NCI-H2029 treated with DMSO at 0.1 percent for 48 hours (cell line): ENCODE data around the gene GPSM1.

Source experiments
- DNase-seq: peaks from one replicate; lab custom pipeline; 2025; lab: John Stamatoyannopoulos, UW

GPSM1 gene

DNA sequence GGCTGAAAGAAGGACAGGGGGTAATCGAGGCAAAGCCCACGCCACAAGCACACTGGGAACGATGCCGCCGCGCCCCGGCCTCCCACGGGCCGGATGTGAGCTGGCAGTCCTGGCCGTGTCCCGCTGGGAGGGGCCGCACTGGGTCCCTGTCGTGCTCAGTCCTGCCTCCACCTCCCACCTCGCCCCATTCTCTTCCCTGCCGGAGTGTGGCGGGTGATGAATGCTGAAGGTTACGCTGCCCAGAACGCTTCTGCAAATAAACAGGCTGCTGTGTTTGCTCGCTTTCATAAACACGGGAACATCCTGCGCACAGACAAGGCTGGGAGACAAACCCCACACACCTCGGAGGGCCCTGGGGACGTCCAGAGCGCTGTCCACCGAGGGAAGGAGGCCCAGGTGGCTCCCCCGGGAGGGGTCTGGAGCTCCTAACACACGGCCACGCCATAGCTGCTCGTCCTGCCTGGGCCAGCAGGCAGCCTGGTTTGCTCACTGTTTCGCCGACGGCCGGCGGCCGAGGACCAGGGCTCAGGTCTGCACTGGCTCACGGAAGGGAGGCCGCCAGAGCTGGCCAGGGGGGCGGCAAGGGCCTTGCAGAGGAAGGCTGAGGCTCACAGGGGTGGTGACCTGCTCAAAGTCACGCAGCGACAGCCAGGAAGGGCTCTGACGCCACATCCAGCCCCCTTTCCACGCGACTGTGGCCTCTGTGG is 33.9 kb downstream of the GPSM1 start:
- no peak for DNase-seq

DNA sequence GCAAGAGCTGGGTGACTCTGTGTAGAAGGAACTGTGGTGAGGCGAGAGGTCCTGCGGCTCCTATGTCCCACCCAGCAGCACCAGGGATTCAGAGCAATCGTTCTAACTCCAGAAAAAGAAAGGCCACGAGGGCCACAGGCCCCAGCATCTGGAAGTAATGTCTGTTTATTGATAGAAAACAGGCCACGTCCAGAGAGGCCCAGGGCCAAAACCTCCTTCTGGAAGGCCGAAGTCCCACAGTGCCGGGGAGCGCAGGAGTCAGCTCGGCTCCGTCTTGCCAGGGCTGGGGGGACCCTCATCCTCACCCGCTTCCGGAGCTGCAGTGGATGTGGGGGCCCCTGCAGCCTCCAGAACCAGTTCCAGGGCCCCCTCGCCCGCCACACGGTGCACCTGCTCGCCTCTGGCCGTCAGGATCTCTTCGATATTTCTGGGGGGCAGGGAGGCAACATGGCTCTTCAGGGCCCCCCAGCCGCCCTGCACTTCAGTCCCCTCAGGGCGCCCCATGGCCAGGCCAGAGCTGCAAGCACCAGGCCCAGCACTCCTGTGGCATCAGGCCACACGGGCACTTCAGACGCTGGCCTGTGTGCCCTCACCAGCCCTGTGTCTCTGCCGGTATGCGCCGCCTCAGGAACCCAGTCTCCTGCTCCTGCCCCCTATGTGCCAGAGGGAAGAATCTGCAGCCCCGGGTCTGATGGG is 34.6 kb downstream of the GPSM1 start:
- DNase-seq: no peak

DNA sequence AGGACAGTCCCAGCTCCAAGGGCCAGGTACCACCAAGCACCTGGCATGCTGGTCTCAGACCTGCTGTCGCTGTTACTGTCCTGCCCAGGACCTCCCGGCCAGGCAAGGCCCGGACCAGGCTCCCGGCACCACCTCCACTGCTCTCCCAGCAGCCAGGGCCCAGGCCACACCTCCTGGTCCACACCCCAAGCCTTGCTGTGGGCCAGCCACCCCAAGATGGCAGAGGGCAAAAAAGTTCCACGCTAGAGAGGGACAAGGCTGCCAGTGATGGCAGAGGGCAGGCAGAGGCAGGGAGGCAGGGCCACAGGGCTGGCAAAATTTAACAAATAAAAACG is 35.1 kb downstream of the GPSM1 start:
- no peak for DNase-seq

DNA sequence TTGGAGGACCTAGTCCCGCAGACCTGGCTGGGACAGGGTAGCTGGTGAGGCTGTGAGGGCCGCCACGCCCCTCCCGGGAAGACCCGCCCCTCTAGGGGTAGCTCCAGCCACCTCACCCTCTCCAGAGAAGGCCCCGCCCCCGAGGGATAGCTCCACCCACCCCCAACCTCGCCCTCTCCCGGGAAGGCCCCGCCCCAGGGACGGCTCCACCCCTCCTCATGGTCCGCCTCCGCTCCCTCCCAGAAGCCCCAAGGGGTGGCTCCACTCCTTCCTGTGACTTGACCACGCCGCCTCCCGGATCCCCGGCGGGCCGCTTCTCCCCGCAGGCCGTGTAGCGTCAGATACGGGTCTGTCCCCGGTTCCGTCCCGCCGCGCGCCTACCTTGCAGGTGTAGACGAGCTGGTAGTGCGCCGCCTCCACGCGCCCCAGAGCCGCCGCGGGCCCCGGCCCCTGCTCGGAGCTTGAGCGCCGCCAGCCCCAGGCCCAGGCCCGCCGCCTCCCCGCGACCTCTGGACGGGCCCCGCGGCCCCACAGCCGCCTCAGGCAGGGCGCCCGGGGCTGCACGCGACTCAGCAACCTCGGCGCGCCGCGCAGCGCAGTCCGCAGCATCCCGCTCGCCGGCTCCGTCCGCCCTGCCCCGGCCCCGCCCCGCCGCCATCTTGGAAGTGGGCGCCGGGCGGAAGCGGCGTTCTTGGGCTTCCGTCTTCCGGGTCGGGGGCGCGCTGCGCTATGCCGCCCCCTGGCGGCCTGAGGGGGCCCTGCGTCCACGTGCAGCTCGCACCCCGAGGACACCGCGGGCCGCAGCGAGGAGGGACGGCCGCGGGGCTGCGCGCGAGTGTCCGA is 36.0 kb downstream of the GPSM1 start, which contains the start of gene DNLZ:
Gene DNLZ, minus strand, starts transcription at position 639 of the 843 bp plus-strand sequence. Its CDS starts 30 bp downstream, at position 609.
- peak; percentile 80 for DNase-seq

DNA sequence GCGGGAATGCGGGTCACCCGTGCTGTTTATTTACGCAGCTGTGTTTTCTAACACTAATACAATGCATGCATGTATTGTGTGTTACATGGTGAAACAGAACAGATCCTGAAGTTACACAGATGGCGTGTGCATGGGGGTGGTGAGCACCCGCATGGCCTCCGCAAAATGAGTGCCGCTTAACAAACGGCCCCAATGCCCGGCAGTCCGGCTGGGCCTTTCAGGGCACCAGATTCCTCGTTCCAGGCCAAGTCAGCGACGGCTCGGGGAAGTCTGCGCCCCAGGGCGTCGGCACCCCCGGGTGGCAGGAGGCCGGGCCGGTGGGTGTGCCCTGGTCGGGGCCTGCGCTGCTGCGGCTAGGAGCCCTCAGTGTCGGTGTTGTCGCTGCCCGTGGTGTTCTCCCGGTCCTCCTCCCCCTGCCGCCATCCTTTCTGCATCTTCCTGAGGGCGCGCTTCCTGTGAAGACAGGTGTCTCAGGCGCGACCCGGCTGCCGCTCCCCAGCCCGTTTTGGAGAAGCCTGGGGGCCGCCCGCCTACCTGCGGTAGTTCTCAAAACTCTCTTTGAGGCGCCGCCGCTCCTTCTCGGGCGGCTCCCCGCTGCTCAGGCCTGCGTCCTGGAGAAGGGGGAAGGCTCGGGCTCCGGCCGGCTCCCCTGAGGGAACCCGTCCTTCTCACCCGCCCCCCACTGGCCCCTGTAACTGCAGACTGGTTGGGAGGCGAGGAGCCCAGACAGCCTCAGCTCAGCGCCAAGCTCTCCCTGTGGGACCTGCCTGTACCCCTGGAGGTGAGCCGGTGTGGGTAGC is 36.8 kb downstream of the GPSM1 start:
- no peak for DNase-seq

DNA sequence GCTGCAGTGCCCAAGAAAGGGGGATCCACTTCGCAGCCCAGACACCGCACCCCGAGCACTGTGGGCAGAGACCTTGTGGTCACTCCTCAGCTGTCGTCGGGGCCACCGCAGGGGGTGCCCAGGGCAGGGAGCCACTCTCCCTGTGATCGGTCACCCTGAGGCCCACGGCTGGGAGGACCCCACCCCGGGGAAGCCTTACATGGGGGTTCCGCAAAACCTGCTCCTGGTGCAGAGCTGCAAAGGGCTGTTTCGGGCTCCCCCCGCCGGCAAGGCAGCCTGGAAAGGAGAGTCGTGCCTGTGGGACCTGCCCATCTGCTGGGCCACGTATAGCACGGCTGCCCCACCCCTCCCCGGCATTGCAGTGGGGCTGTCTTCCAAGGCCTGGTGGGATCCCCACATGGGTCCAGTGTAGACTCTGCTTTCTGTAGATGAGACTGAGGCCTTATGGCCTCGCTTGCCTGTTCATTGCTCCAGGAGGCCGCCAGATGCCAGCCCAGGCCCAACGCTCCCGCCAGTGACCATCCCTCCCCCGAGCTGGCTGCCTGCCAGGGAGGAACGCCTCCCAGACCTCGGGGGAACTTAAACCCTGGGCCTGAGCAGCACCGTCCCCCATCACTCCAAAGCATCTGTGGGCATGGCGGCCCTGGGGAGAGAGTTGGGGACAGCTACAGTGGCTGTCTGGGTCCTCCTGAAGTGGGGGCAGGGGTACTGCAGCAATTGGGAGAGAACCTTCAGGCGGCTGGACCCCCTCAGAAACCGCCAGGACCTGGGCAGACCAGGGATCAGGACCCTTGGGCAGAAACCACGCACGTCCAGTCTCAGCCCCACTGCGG is 37.8 kb downstream of the GPSM1 start:
- no peak for DNase-seq

DNA sequence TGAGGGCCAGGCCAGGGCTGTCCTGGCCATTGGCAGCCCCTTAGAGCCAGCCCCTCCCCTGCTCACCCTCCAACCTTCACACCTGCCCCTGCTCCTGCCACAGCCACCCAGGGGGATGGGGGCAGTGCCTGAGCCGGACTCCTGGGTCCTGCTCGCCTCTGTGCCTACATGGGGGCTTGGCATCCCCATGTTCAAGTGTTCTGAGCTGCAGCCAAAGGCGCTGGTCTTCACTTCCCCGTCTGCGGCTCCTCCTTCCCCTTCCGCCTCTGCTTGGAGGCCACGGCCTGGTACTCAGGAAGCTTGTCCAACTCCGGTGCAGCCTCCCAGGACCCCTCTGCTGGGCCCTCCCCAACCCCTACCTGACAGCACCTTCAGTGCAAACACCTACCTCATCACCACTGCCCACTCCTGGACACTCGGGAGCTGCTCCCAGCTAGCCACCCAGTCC is 38.5 kb downstream of the GPSM1 start:
- no peak for DNase-seq

DNA sequence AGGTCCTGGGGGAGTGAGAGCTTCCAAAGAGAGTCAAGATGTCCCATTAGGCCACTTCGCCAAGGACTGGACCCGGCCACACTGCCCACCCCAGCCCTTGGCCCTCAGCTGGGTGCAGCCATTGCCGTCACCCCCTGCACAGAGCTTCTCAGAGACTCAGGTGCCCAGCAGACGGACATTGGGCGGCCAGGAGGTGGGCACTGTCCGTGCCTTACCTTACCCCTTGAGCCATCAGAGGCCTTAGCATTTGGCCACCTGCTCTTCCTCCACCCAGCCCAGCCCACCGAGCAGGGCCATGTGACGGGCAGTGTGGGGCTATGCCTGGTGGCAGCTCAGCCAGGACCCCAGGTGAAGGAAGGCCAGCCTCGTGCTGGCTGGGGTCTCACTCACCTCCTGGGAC is 39.5 kb downstream of the GPSM1 start:
- DNase-seq: no peak

DNA sequence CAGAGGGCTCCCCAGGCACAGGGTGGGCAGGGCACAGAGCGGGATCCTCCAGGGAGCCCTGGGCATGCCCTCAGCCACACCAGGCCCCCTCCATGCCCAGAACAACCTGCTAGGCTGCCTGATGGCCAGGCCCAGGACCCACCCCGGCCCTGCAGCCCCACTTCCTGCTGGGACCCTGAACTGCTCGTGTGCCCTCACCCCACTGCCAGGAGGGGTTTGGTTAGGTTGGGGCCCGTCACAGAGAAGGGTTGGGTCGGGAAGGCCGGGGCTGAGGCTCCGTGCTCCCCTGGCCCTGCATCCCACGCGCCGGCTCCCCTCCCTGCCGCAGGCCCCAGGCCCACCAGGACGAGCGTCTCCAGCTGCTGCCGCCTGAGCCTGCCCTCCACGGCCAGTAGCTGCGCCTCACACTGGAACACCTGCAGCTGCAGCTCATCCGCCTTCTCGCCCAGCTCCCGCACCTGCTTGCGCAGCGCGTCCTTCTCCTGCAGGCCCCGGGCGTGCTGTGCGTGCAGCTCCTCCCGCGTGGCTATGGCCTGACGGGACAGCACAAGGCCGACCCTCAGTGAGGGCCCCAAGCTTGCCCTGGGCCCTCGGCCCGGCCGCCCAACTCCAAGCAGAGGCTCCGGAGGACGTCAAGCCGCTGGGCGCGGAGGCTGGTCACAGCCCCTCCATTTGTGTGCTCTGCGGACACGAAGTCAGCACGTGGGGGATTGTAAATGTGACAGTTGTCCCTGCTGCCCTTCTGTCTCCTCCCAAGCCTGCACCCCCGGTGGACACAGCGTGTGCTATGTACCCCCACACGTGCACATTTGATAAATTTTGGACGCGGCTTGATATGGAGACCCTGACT is 40.2 kb downstream of the GPSM1 start:
- DNase-seq: no peak

DNA sequence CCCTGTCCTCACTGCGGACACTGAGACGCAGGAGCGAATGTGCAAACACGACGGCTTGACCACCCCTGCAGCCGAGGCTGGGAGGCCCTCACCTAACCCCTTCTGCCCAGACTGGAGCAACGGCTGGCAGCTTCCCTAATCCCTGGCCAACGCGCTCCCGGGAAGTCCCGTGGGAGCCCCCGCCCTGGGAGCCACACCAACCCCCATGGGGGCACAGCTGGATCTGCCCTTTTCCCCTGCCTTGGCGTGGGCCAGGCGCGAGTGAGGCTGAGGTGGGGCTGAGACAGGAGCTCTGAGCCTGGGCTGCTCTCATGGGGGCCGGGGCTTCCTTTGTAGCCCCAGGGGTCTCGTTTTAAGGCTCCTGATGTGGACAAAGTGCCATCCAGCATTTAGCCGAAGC is 40.9 kb downstream of the GPSM1 start:
- no peak for DNase-seq

DNA sequence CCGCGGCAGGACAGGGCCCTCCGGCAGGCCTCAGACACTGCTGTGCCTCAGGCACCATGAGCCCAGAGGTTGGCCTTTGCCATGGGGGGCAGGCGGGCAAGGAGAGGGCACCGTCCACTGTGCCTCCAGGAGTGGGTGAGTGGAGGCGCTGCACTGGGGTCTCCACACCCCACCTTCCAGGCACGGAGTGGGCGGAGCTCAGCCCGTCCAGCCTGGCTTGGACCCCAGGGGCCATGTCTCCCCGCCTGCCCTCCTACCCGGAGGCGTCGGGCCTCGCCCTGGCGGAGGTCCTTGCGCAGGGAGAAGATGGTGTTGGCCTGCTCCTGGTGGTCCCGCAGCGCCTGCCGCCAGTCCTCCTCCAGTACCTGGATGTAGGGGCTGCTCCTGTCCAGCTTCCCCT is 42.7 kb downstream of the GPSM1 start:
- no peak for DNase-seq

DNA sequence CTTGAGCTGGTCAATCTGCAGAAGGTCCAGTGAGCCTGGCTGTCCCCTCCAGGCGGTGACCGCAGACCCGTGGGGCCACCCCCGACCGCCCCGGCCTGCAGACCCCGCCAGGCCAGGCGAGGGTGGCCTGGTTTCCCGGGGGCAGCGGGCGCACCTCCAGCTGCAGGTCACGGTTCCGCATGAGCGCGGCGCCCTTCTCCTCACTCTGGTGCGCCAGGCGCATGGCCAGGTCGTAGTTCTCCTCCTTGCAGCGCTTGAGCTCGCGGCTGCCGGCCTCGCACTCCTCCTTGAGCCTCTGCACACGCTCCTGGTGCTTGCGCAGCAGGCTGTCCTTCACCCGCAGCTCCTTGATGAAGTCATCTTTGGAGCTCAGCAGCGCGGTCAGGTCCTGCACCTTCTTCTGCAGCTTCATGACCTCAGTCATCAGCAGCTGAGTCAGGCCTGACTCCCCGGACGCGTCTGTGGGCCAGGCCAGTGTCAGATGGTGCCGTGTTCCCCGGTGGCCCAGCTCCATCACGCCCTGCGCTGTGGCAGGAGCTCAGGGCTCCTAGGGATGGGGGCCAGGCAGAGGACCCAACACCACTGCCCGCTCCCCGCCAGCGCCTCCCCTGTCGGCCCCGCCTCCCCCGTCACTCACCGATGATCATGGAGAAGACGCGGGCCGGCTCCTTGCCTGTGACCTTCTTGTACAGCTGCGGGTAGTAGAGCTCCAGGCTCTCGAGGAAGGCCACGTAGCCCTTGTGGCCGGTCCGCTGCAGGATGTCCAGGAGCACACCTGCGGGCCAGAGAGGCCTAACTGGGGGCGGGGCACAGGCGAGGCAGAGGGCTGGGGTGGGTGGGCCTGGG is 43.6 kb downstream of the GPSM1 start:
- DNase-seq: no peak

DNA sequence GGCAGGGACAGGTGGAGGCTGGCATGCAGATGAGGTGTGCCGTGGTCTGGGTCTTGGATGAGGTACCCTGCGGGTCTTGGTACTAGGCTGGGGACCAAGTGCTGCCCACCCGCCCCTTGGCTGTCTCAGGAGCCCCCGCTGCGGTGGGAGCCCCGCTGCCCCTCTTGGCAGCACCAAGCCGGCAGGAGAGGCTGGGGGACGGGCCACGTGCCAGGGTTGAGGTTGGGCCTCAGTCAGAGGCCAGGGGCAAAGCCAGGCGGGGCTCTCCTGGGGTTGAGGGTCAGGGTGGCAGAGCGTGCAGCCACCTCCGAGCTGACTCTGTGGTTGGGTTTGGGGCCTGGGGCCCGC is 44.2 kb downstream of the GPSM1 start:
- no peak for DNase-seq

DNA sequence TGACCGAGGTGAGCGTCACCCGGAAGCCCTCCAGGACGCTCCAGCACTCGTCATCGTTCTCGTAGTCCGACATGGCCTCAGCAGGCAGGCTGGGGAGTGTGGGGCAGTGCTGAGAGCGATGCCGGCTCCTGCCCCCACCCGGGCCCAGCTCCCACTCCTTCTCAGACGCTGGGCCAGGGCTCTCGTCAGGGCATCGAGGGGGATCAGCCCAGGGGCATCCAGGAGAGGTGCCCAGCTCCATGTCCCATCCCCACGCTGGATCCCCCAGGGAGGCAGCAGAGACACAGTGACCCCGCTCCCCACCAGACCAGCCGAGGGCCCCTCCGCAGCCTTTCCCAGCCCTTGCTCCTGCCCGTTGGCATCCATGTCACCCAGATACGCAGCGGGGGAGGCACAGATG is 44.7 kb downstream of the GPSM1 start:
- DNase-seq: no peak

DNA sequence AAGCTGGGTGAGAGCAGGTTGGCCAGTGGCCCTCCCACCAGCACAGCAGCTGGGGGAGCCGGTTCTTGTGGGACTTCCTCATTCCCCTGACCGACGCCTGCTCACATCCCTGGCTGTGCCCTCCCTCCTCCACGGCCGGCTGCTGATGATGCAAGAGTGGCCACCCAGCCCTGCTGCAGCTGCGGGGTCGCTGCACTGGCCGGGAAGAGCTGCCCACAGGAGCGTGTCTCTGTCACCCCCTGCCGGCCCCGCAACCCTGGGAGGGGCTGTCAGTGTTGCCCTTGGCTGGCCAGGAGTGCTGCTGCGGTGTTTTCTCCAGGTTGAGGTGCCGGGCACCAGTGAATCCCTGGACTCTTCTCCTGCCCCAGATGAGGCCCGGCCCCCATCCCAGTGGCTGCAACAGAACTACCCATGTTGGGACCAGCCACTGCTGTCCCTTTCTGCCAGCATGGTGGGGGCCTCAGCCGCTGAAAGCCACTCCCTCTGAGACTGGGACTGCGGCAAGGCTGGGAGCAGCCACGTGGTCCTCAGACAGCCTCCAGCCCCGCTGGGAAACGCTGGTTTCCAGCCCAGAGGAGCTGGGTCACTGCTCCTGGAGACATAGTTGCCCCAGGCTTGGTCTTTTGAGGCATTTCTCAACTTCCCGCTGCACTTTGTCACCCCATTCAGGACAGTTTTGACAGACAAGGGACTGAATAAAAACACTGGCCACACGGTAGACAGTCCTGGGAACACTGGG is 45.4 kb downstream of the GPSM1 start:
- DNase-seq: no peak

DNA sequence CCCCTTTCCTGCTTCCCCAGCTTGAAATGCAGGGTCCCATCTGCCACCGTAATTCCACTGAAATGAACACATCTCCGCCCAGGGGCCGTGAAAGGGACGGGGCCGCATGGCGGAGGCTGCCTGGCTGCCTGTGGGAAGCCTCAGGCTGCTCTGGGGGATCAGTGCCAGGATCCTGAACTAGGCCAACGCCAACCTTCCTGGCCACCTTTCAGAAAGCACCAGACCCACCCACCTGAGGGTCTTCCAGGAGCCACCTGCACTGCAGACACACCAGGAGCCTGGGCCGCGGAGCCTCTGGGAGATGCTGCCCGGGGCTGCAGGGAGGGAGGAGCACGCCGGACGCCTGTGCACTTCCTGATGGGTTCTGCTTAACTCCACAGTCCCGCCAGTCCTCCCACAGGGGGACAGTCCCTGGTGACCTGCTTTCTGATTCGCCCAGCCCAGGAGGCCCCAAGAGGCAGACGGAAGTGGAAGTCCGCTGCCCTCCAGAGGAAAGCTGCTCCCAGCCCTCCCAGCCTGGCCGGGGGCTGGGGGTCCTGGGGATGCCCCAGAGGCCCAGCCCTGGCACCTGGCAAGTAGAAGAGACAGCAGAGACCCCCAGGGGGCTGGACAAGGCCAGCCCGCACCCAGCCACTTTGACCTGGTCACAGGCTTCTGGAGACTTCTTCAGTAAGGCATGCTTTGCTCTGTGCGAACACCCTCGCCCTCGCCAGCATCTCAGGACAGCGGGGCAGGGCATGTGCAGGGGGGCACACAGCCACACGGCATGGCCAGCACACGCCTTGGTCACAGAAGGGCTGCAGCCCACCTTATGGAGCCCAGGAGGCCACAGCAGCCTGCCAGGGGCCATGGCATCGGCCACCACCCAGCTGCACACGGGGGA is 46.2 kb downstream of the GPSM1 start, which contains the start of gene CARD9:
Gene CARD9, minus strand, starts transcription at position 370 of the 883 bp plus-strand sequence. CDS start 1,591 bp downstream, outside the sequence.
- DNase-seq: no peak

DNA sequence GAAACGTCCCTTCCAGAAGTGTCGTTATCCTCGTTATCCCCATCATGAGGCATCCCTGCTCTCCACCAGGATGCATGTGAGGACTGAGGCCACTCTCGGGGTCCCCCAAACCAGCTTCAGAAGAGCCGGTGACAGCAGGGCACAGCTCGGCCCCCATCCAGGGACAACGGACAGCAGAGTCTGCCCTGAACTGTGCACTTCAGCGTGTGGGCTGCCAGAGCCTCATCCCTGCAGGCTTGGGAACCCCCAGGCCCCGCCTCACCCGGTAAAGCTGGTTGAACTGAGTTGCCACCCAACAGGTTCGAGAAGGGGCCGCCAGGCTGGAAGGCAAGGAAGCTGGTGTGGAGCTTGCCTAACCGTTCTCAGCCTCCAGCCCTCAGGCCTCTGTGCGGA is 46.8 kb downstream of the GPSM1 start:
- no peak for DNase-seq
